Keratinocyte (primary cell): ENCODE data around the gene AMDHD2. TPM values are rescaled to one million over a fixed set of nuclear protein-coding genes. Genes with fewer than 3 reads are reported as not detected.
"Not testable (repeated sequence)": the region's sequence is repeated elsewhere in the genome, so short reads cannot be mapped to it uniquely, and the experiment has no call there.

Experiments used
- DNase-seq: peaks from one replicate; pipeline ENCODE4 v3.0.0-alpha.2; 2011; ENCODE audit warnings: low read depth, missing footprints, low spot score
- FAIRE-seq: peaks from 2 replicates; lab custom pipeline; 2011; peaks lifted over from hg19 to GRCh38; lab: Jason Lieb, UNC
- H2AFZ ChIP-seq: 2 replicates; pipeline ENCODE4 v1.6.0; 2012; ENCODE audit warnings: low read length, control low read depth, inconsistent platforms; ENCODE audit not compliant: control insufficient read depth
- H3K27ac ChIP-seq: 2 replicates; pipeline ENCODE4 v1.5.1; 2011; ENCODE audit warnings: low read length; ENCODE audit not compliant: control insufficient read depth, insufficient read depth
- H3K27me3 ChIP-seq: 3 replicates; pipeline ENCODE4 v1.6.0; 2011; ENCODE audit warnings: low read length; ENCODE audit not compliant: control insufficient read depth, insufficient read depth; ENCODE audit errors: extremely low read depth
- H3K36me3 ChIP-seq, 2 experiments: 2 replicates in 1 of 2; 3 replicates in 1 of 2; pipeline ENCODE4 v1.5.1; 2011; ENCODE audit warnings: low read length in 2 of 2, mild to moderate bottlenecking in 1 of 2; ENCODE audit not compliant: control insufficient read depth in 2 of 2, insufficient read depth in 2 of 2; ENCODE audit errors: extremely low read depth in 1 of 2
- H3K4me1 ChIP-seq: 3 replicates; pipeline ENCODE4 v1.5.1; 2011; ENCODE audit warnings: low read length; ENCODE audit not compliant: control insufficient read depth, insufficient read depth; ENCODE audit errors: extremely low read depth
- H3K4me2 ChIP-seq: 3 replicates; pipeline ENCODE4 v1.6.0; 2011; ENCODE audit warnings: low read depth, low read length; ENCODE audit not compliant: control insufficient read depth, insufficient read depth; ENCODE audit errors: extremely low read depth
- H3K4me3 ChIP-seq, 3 experiments: fragments of 200-600 bp in 1 of 3; sonication (generic) in 1 of 3; 2 replicates in 2 of 3; 3 replicates in 1 of 3; pipeline ENCODE4 v1.5.1; 2011 to 2016; ENCODE audit warnings: low read length in 3 of 3, mild to moderate bottlenecking in 3 of 3, control low read depth in 2 of 3, inconsistent platforms in 1 of 3, low read depth in 1 of 3, mixed read lengths in 1 of 3, mixed run types in 1 of 3, moderate library complexity in 1 of 3; ENCODE audit not compliant: control insufficient read depth in 2 of 3, insufficient read depth in 2 of 3; ENCODE audit errors: extremely low read depth in 1 of 3
- H3K79me2 ChIP-seq: 2 replicates; pipeline ENCODE4 v1.6.0; 2012; ENCODE audit warnings: low read length; ENCODE audit not compliant: control insufficient read depth, insufficient read depth
- H3K9ac ChIP-seq: 3 replicates; pipeline ENCODE4 v1.6.0; 2011; ENCODE audit warnings: low read length; ENCODE audit not compliant: control insufficient read depth, insufficient read depth; ENCODE audit errors: extremely low read depth
- H3K9me1 ChIP-seq: 3 replicates; pipeline ENCODE4 v1.6.0; 2011; ENCODE audit warnings: low read length; ENCODE audit not compliant: control insufficient read depth, insufficient read depth; ENCODE audit errors: extremely low read depth
- H3K9me3 ChIP-seq: 2 replicates; pipeline ENCODE4 v1.5.1; 2012; ENCODE audit warnings: low read depth, low read length; ENCODE audit not compliant: control insufficient read depth
- H4K20me1 ChIP-seq: 3 replicates; pipeline ENCODE4 v1.6.0; 2011; ENCODE audit warnings: low read length; ENCODE audit not compliant: control insufficient read depth, insufficient read depth; ENCODE audit errors: extremely low read depth
- dilution Hi-C: fragments of 300-500 bp; cut with MboI; formaldehyde crosslinking; loops from one replicate; pipeline ENCODE4 v1.7.0; 2020; ENCODE audit warnings: low sequenced_read_pairs; ENCODE audit not compliant: extremely low pct_ligation_motif_present
- polyA plus RNA-seq, 5 experiments: library from polyadenylated mRNA; depleted of rRNA in 3 of 5; stranded (reverse) in 3 of 5; stranded (forward) in 1 of 5; unstranded in 1 of 5; fragments of >200 nt; gene quantifications; 1 replicate in 1 of 5; 2 replicates in 3 of 5; 3 replicates in 1 of 5; pipeline versions ENCODE4 v1.2.1 to v1.2.3, GENCODE V29; 2011 to 2012; ENCODE audit warnings: missing spikeins in 2 of 5, low read depth in 1 of 5, low replicate concordance in 1 of 5
- small RNA-seq, 3 experiments: library from RNA; depleted of rRNA; stranded (forward); fragments of <200 nt; gene quantifications; one replicate each; pipeline ENCODE3, GENCODE V24; 2012; ENCODE audit warnings: low read depth in 3 of 3, low replicate concordance in 1 of 3; ENCODE audit not compliant: insufficient read length in 3 of 3

Gene AMDHD2
- polyA plus RNA-seq, 1 donor (not counting 4 experiments of a cell fraction or from before 2014, with no cell fraction given), result 8.9 TPM

GRCh38 chr16:2580818-2581217 lies 60.6 kb downstream of the AMDHD2 start:
- H4K20me1 ChIP-seq, H3K27me3 ChIP-seq, FAIRE-seq, H3K9me1 ChIP-seq, H3K27ac ChIP-seq, H3K9ac ChIP-seq, H3K4me3 ChIP-seq, DNase-seq, H3K79me2 ChIP-seq, H3K9me3 ChIP-seq, H3K4me1 ChIP-seq, H2AFZ ChIP-seq, H3K36me3 ChIP-seq, dilution Hi-C loops, H3K4me2 ChIP-seq: not testable (repeated sequence)

Small RNA genes within 50 kb of the gene (small RNA-seq; reads per million reads assigned to genes)
- 0 reads per million in 3 experiments for gene AC093525.1
- gene MIR3178, result 0 reads per million in 3 experiments

Other genes with a start within 250 kb of the AMDHD2 start
- gene ABCA3, start 179.6 kb upstream of the AMDHD2 start, polyA plus RNA-seq, result 0.06 to 0.08 TPM (median 0.08 TPM) in 3 replicates
- gene CCNF, start 90.9 kb upstream of the AMDHD2 start, polyA plus RNA-seq, result 1.3 to 8.3 TPM (median 3.5 TPM) in 3 replicates
- 2.4 to 2.8 TPM (median 2.7 TPM) in 3 replicates for gene TEDC2, start 60.3 kb upstream of the AMDHD2 start, polyA plus RNA-seq
- gene NTN3, start 49.1 kb upstream of the AMDHD2 start, polyA plus RNA-seq, result not detected in 3 replicates
- gene TBC1D24, start 45.2 kb upstream of the AMDHD2 start, polyA plus RNA-seq, result 2.4 to 3.6 TPM (median 3.0 TPM) in 3 replicates
- gene ATP6V0C, start 6.4 kb upstream of the AMDHD2 start, polyA plus RNA-seq, result 10.6 to 109 TPM (median 11.4 TPM) in 3 replicates
- gene CEMP1, start 11.0 kb downstream of the AMDHD2 start, polyA plus RNA-seq, result not detected in 3 replicates
- gene PDPK1, start 17.6 kb downstream of the AMDHD2 start, polyA plus RNA-seq, result 23.4 to 27.2 TPM (median 23.6 TPM) in 3 replicates
- 29.0 to 41.1 TPM (median 36.1 TPM) in 3 replicates for gene KCTD5, start 162.2 kb downstream of the AMDHD2 start, polyA plus RNA-seq
- 0.20 to 0.67 TPM (median 0.22 TPM) in 3 replicates for gene PRSS27, start 199.9 kb downstream of the AMDHD2 start, polyA plus RNA-seq
- 74.1 to 120 TPM (median 101 TPM) in 3 replicates for gene SRRM2, start 232.3 kb downstream of the AMDHD2 start, polyA plus RNA-seq